OCI-LY7 (cell line): ENCODE data around the gene PCK1. TPM values are rescaled to one million over a fixed set of nuclear protein-coding genes. Genes with fewer than 3 reads are reported as not detected.

Experiments used
- BruUV-seq: library from RNA; stranded (reverse); fragments of 400-500 nt; replicated peaks from 2 replicates; lab custom pipeline; 2021; lab: Mats Ljungman, UMichigan
- CTCF ChIA-PET: fragments of 300-600 bp; sonication (Branson Sonifier 250); formaldehyde crosslinking; loops from one replicate; lab custom pipeline; 2022; ENCODE audit warnings: antibody characterized with exemption; ENCODE audit not compliant: unreplicated experiment; lab: Charles Lee
- POLR2A ChIA-PET: fragments of 300-600 bp; sonication (Branson Sonifier 250); formaldehyde crosslinking; loops from one replicate; lab custom pipeline; 2022; ENCODE audit warnings: antibody characterized with exemption; lab: Charles Lee
- DNase-seq: peaks from one replicate; pipeline ENCODE4 v3.0.0-alpha.2; 2015; ENCODE audit warnings: low spot score
- H2AFZ ChIP-seq: fragments of 200-600 bp; sonication (generic), shearing (Covaris generic); 2 replicates; pipeline ENCODE4 v1.6.1; 2014; ENCODE audit warnings: mild to moderate bottlenecking, antibody characterized with exemption, low read length, moderate library complexity
- H3K27ac ChIP-seq: fragments of 200-600 bp; sonication (generic); 2 replicates; pipeline ENCODE4 v1.5.1; 2014; ENCODE audit warnings: mixed run types, low read depth, mild to moderate bottlenecking, moderate library complexity, low read length, inconsistent platforms; ENCODE audit not compliant: poor library complexity, severe bottlenecking
- H3K36me3 ChIP-seq: fragments of 200-600 bp; sonication (generic); 2 replicates; pipeline ENCODE4 v1.6.1; 2014; ENCODE audit warnings: mild to moderate bottlenecking, antibody characterized with exemption, low read length, moderate library complexity, mixed read lengths; ENCODE audit not compliant: insufficient read depth
- H3K4me1 ChIP-seq: fragments of 200-600 bp; sonication (generic); 2 replicates; pipeline ENCODE4 v1.5.1; 2014; ENCODE audit warnings: mild to moderate bottlenecking, low read length; ENCODE audit not compliant: insufficient read depth, poor library complexity, severe bottlenecking
- H3K4me2 ChIP-seq: fragments of 200-600 bp; sonication (generic); 2 replicates; pipeline ENCODE4 v1.6.1; 2014; ENCODE audit warnings: mild to moderate bottlenecking, low read length
- H3K4me3 ChIP-seq: fragments of 200-600 bp; sonication (generic); 2 replicates; pipeline ENCODE4 v1.5.1; 2014; ENCODE audit warnings: mild to moderate bottlenecking, low read depth, low read length; ENCODE audit not compliant: poor library complexity, severe bottlenecking
- H3K79me2 ChIP-seq: fragments of 200-600 bp; sonication (generic); 2 replicates; pipeline ENCODE4 v1.6.1; 2016; ENCODE audit warnings: low read depth, mild to moderate bottlenecking, low read length, moderate library complexity, mixed read lengths; ENCODE audit not compliant: insufficient read depth
- H3K9me2 ChIP-seq: fragments of 200-600 bp; sonication (generic); 2 replicates; pipeline ENCODE4 v1.6.1; 2016; ENCODE audit warnings: mild to moderate bottlenecking, low read length, mixed read lengths; ENCODE audit not compliant: insufficient read depth
- H3K9me3 ChIP-seq: fragments of 200-600 bp; sonication (generic); 2 replicates; pipeline ENCODE4 v1.6.1; 2014; ENCODE audit warnings: mild to moderate bottlenecking, mixed run types, low read length, mixed read lengths
- H4K20me1 ChIP-seq: fragments of 200-600 bp; sonication (generic); 2 replicates; pipeline ENCODE4 v1.6.1; 2014; ENCODE audit warnings: mild to moderate bottlenecking, antibody characterized with exemption, low read length, moderate library complexity, mixed read lengths; ENCODE audit not compliant: insufficient read depth
- EZH2phosphoT487 ChIP-seq: fragments of 200-600 bp; sonication (generic); IDR thresholded peaks from 2 replicates; pipeline ENCODE4 v1.6.1; 2018; ENCODE audit warnings: low read depth, borderline replicate concordance, mild to moderate bottlenecking, mixed run types, antibody characterized with exemption, low read length, moderate library complexity, mixed read lengths
- intact Hi-C: fragments of 100-400 bp; cut with micrococcal nuclease; formaldehyde crosslinking; loops from one replicate; pipeline ENCODE4 v1.10.0; 2022; ENCODE audit not compliant: unreplicated experiment
- total RNA-seq, 2 experiments: library from RNA; depleted of rRNA in 1 of 2; stranded (reverse); fragments of >200 nt in 1 of 2; shearing (Covaris generic) in 1 of 2; gene quantifications; 2 replicates each; pipeline ENCODE4 v1.2.3, GENCODE V29; 2014 to 2022
- TF ChIP-seq, protein P1 (sequence below): fragments of 200-600 bp; sonication (generic); conservative IDR thresholded peaks from 2 replicates; pipeline ENCODE4 v1.5.1; 2014; ENCODE audit warnings: mild to moderate bottlenecking, antibody characterized with exemption, low read length, moderate library complexity, mixed read lengths

PCK1 gene
- total RNA-seq, 2 experiments from 2014 or later = 6.9 to 13.0 TPM

DNA sequence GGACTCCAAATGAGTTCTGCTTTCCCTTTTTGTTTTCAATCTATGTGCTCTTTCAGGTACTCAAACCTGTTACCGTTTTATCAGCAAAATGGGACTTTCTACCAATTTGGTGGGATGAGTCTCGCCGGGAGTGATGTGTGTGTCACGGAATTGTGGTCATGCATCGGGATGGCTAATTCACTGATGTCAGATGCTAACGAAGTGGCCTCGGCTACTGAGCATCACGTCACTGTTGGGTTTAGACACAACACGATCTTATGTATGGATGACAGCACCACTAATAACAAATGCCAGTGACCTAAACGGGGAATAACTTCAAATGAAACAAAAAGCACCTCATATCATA, 1.6 kb upstream of the PCK1 start:
- Histone ChIP-seq H2AFZ (no peak overlapping the region), H3K4me1 (no peaks in the 10 kb centered on the region), H3K4me2 (no peak overlapping the region), H3K9me3 (no peaks in the 10 kb centered on the region), H3K79me2 (no peaks in the 10 kb centered on the region), H3K9me2 (no peaks in the 10 kb centered on the region), H3K36me3 (peaks cover 13% of the 10 kb centered on the region; the same call in 1 of the 2 replicates), H3K4me3 (no peak overlapping the region), H3K27ac (no peak overlapping the region), H4K20me1 (no peaks in the 10 kb centered on the region)
- POLR2A ChIA-PET = interaction anchor here (0.6 kb wide), 1 partner anchor 9 kb away, joined by 3 read pairs; no protein-coding TSS in a partner anchor
- CTCF ChIA-PET = no interaction called here
- no peak for DNase-seq
- intact Hi-C loops = no loop called here
- no peak for TF ChIP-seq EZH2phosphoT487
- TF ChIP-seq, protein P1, sequence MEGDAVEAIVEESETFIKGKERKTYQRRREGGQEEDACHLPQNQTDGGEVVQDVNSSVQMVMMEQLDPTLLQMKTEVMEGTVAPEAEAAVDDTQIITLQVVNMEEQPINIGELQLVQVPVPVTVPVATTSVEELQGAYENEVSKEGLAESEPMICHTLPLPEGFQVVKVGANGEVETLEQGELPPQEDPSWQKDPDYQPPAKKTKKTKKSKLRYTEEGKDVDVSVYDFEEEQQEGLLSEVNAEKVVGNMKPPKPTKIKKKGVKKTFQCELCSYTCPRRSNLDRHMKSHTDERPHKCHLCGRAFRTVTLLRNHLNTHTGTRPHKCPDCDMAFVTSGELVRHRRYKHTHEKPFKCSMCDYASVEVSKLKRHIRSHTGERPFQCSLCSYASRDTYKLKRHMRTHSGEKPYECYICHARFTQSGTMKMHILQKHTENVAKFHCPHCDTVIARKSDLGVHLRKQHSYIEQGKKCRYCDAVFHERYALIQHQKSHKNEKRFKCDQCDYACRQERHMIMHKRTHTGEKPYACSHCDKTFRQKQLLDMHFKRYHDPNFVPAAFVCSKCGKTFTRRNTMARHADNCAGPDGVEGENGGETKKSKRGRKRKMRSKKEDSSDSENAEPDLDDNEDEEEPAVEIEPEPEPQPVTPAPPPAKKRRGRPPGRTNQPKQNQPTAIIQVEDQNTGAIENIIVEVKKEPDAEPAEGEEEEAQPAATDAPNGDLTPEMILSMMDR = no peak
- BruUV-seq = no TSS peak

DNA sequence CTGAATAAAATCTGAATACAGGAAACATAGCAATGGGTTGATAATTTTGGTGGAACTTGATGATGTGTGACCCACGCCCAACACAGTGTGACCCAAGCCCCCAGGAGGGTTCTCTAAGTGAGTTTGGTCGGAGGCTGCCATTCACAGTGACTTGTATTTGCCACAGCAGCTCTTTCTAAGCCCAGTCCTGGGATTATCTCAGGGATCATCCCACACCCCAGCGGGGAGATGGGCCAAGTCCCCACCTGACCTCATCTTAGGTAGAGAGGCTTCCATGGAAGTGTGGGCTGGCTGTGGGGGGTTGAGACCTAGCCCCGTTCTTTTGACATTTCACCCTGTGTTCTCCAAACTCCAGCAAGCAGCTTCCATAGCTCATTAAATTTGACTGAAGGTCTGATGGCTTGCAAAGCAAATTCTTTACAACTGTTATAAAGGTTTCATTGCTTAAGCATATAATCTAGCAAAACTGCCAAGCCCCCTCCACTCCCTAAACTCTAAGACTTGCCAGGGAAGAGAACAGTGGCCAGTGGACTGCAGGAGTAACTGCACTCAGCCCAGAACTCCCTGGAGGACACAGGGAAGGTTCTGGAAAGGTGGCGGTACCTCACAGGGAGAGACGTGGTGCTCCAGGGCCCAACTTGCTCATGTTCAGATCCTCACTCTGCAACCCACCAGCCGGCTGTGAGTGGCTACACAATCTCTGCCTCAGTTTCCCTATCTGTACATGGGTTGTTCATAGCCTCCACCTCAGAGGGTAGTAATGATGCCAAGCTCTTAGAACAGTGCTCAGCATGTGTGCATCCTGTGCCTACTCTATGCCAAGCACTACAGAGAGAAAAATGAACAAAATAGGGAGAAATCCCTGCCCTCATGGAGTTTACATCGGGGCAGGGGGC, 1.0 kb upstream of the PCK1 start:
- Histone ChIP-seq H2AFZ (no peak overlapping the region), H3K9me2 (no peaks in the 10 kb centered on the region), H4K20me1 (no peaks in the 10 kb centered on the region), H3K9me3 (no peaks in the 10 kb centered on the region), H3K79me2 (no peaks in the 10 kb centered on the region), H3K27ac (no peak overlapping the region), H3K4me2 (no peak overlapping the region), H3K4me1 (no peaks in the 10 kb centered on the region), H3K4me3 (no peak overlapping the region), H3K36me3 (peaks cover 19% of the 10 kb centered on the region; the same call in 1 of the 2 replicates)
- ChIA-PET POLR2A (interaction anchor here (0.6 kb wide), 1 partner anchor 9 kb away, joined by 3 read pairs; no protein-coding TSS in a partner anchor), CTCF (no interaction called here)
- TF ChIP-seq, protein P1 = no peak
- TF ChIP-seq EZH2phosphoT487 = no peak
- BruUV-seq = no TSS peak
- intact Hi-C loops = no loop called here
- no peak for DNase-seq
